Neuronal stem cell (in vitro differentiated cells): ENCODE results near the gene TUBG2.
A peak's percentile ranks its signal among the peaks of the same experiment; 100 is the strongest.

Experiments used
- DNase-seq: peaks from one replicate; pipeline ENCODE4 v3.0.0-alpha.2; 2013; ENCODE audit warnings: low spot score
- H2AFZ ChIP-seq: one replicate; pipeline ENCODE4 v1.6.1; 2013; ENCODE audit warnings: mild to moderate bottlenecking, low read length, inconsistent platforms
- H2AK5ac ChIP-seq: 2 replicates; pipeline ENCODE4 v1.6.1; 2013; ENCODE audit warnings: low read depth, mild to moderate bottlenecking, inconsistent platforms, low read length, moderate library complexity, mixed read lengths
- H2BK120ac ChIP-seq: 2 replicates; pipeline ENCODE4 v1.6.1; 2013; ENCODE audit warnings: low read depth, mild to moderate bottlenecking, inconsistent platforms, low read length, moderate library complexity, mixed read lengths
- H2BK12ac ChIP-seq: one replicate; pipeline ENCODE4 v1.6.1; 2013; ENCODE audit warnings: low read length, inconsistent platforms
- H2BK15ac ChIP-seq: 2 replicates; pipeline ENCODE4 v1.6.1; 2013; ENCODE audit warnings: mild to moderate bottlenecking, low read length, inconsistent platforms, mixed read lengths
- H2BK5ac ChIP-seq: one replicate; pipeline ENCODE4 v1.6.1; 2013; ENCODE audit warnings: inconsistent platforms, mild to moderate bottlenecking, low read length, moderate library complexity
- H3K14ac ChIP-seq: one replicate; pipeline ENCODE4 v1.6.1; 2013; ENCODE audit warnings: low read length, inconsistent platforms
- H3K18ac ChIP-seq: 2 replicates; pipeline ENCODE4 v1.6.1; 2013; ENCODE audit warnings: low read length, inconsistent platforms
- H3K23ac ChIP-seq: 2 replicates; pipeline ENCODE4 v1.6.1; 2013; ENCODE audit warnings: low read depth, mild to moderate bottlenecking, mixed read lengths, low read length, inconsistent platforms; ENCODE audit not compliant: poor library complexity
- H3K27ac ChIP-seq: replicated peaks from 3 replicates; pipeline ENCODE4 v1.5.1; 2013; ENCODE audit warnings: low read length, inconsistent platforms
- H3K27me3 ChIP-seq, 3 experiments: 2 replicates each; pipeline ENCODE4 v1.6.1; 2013; ENCODE audit warnings: low read length in 3 of 3, mild to moderate bottlenecking in 2 of 3, inconsistent platforms in 1 of 3, low read depth in 1 of 3, mixed read lengths in 1 of 3, moderate library complexity in 1 of 3; ENCODE audit not compliant: control insufficient read depth in 3 of 3, insufficient read depth in 3 of 3
- H3K36me3 ChIP-seq, 2 donors: replicated peaks in 1 of 2; 2 replicates each; pipeline ENCODE4 v1.6.1; 2013; ENCODE audit warnings: low read length in 2 of 2; ENCODE audit not compliant: control insufficient read depth in 2 of 2, insufficient read depth in 2 of 2
- H3K4ac ChIP-seq: 2 replicates; pipeline ENCODE4 v1.6.1; 2013; ENCODE audit warnings: inconsistent platforms, mild to moderate bottlenecking, low read length, moderate library complexity
- H3K4me1 ChIP-seq, 2 donors: 1 replicate in 1 of 2; 2 replicates in 1 of 2; pipeline ENCODE4 v1.6.1; 2013; ENCODE audit warnings: low read length in 2 of 2, low read depth in 1 of 2; ENCODE audit not compliant: control insufficient read depth in 2 of 2, insufficient read depth in 1 of 2
- H3K4me2 ChIP-seq: one replicate; pipeline ENCODE4 v1.6.1; 2013; ENCODE audit warnings: mild to moderate bottlenecking, low read length, inconsistent platforms; ENCODE audit not compliant: insufficient read depth, poor library complexity, severe bottlenecking
- H3K4me3 ChIP-seq, 2 donors: 2 replicates each; pipeline ENCODE4 v1.5.1; 2013; ENCODE audit warnings: low read length in 2 of 2, mild to moderate bottlenecking in 2 of 2, inconsistent platforms in 1 of 2, moderate library complexity in 1 of 2
- H3K79me1 ChIP-seq: one replicate; pipeline ENCODE4 v1.6.1; 2013; ENCODE audit warnings: low read depth, mild to moderate bottlenecking, inconsistent platforms, low read length, moderate library complexity
- H3K9ac ChIP-seq: one replicate; pipeline ENCODE4 v1.6.1; 2013; ENCODE audit warnings: mild to moderate bottlenecking, low read depth, low read length, inconsistent platforms; ENCODE audit not compliant: poor library complexity
- H3K9me3 ChIP-seq, 2 donors: replicated peaks in 1 of 2; 2 replicates each; pipeline versions ENCODE3 to v1.6.1; 2013; ENCODE audit warnings: low read length in 2 of 2, mild to moderate bottlenecking in 2 of 2, inconsistent platforms in 1 of 2, low read depth in 1 of 2, mixed read lengths in 1 of 2, moderate library complexity in 1 of 2; ENCODE audit not compliant: control insufficient read depth in 2 of 2, insufficient read depth in 1 of 2
- H4K8ac ChIP-seq: one replicate; pipeline ENCODE4 v1.6.1; 2013; ENCODE audit warnings: low read depth, mild to moderate bottlenecking, inconsistent platforms, low read length, moderate library complexity
- H4K91ac ChIP-seq: one replicate; pipeline ENCODE4 v1.6.1; 2013; ENCODE audit warnings: low read length, low read depth, mild to moderate bottlenecking, inconsistent platforms; ENCODE audit not compliant: poor library complexity
- WGBS, 2 donors: extraction: QIAGEN DNeasy Blood & Tissue Kit; methylation state at CpG; one replicate each; pipeline ENCODE4 v1.1.7; 2013; ENCODE audit warnings: missing lambda C conversion rate in 2 of 2, mixed read lengths in 1 of 2; ENCODE audit not compliant: insufficient read length in 2 of 2, insufficient replicate concordance in 1 of 2; ENCODE audit errors: extremely low coverage in 2 of 2; 5-methylcytosine and 5-hydroxymethylcytosine counted together

TUBG2 gene

GRCh38 chr17:42687707-42688320, 28.7 kb downstream of the TUBG2 start:
- Histone ChIP-seq H3K36me3 (peaks cover 37 to 87% of the 10 kb centered on the region in 2 donors), H3K27me3 (peaks cover 0 to 3% (median 0%) of the 10 kb centered on the region in 3 experiments), H4K8ac (no peak overlapping the region), H2BK5ac (peak overlapping the region; percentile 43), H3K23ac (peak overlapping the region; percentile 27), H2BK12ac (no peak overlapping the region), H3K4me2 (no peak overlapping the region), H2AFZ (no peak overlapping the region), H3K18ac (no peak overlapping the region), H3K79me1 (peaks cover 1% of the 10 kb centered on the region), H3K27ac (no peak overlapping the region), H3K14ac (no peak overlapping the region), H3K4me1 (peaks cover 4 to 6% of the 10 kb centered on the region in 2 donors), H2AK5ac (no peak overlapping the region), H3K9me3 (peaks cover 0 to 2% of the 10 kb centered on the region in 2 donors), H2BK120ac (no peak overlapping the region), H4K91ac (no peak overlapping the region), H3K4ac (no peak overlapping the region), H2BK15ac (no peak overlapping the region), H3K9ac (no peak overlapping the region), H3K4me3 (no peak overlapping the region)
- WGBS, 2 donors, result no CpG with 5 or more reads among the region's 27 CpGs
- no peak for DNase-seq

DNA sequence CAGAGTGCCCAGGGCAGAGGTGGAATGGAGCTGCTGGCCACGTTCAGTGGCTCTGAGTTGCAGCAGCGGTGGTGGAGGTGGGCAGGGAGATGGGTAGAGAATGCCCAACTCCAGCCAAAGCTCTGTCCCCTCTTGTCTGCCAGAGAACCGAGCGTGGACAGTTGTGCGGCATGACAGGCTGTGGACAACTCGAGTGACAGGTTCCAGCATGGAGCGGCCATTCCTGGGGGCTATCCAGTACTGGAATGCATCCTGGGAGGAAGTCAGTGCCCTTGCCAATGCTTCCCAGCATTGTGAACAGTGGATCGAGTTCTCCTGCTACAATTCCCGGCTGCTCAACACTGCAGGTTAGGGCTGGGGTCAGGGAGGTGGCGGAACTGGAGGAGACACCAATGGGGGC, 31.5 kb downstream of the TUBG2 start:
- H3K79me1 ChIP-seq, result no peaks in the 10 kb centered on the region
- H4K8ac ChIP-seq, result no peak overlapping the region
- H4K91ac ChIP-seq, result no peak overlapping the region
- no peak overlapping the region for H3K4ac ChIP-seq
- no peak overlapping the region for H2BK15ac ChIP-seq
- peaks cover 0 to 2% of the 10 kb centered on the region in 2 donors for H3K9me3 ChIP-seq
- peaks cover 41 to 97% of the 10 kb centered on the region in 2 donors for H3K36me3 ChIP-seq
- no peak for DNase-seq
- no peak overlapping the region for H3K9ac ChIP-seq
- H2BK120ac ChIP-seq, result no peak overlapping the region
- no peak overlapping the region for H3K18ac ChIP-seq
- no peak overlapping the region for H2AFZ ChIP-seq
- H3K14ac ChIP-seq, result no peak overlapping the region
- peaks cover 0 to 5% of the 10 kb centered on the region in 2 donors for H3K4me1 ChIP-seq
- H2BK5ac ChIP-seq, result no peak overlapping the region
- H3K27me3 ChIP-seq, result no peaks in the 10 kb centered on the region
- no peak overlapping the region for H3K23ac ChIP-seq
- no peak overlapping the region for H2BK12ac ChIP-seq
- no peak overlapping the region for H3K4me2 ChIP-seq
- no peak overlapping the region for H3K4me3 ChIP-seq
- no CpG with 5 or more reads among the region's 10 CpGs for WGBS, 2 donors
- H2AK5ac ChIP-seq, result no peak overlapping the region
- H3K27ac ChIP-seq, result no peak overlapping the region

DNA sequence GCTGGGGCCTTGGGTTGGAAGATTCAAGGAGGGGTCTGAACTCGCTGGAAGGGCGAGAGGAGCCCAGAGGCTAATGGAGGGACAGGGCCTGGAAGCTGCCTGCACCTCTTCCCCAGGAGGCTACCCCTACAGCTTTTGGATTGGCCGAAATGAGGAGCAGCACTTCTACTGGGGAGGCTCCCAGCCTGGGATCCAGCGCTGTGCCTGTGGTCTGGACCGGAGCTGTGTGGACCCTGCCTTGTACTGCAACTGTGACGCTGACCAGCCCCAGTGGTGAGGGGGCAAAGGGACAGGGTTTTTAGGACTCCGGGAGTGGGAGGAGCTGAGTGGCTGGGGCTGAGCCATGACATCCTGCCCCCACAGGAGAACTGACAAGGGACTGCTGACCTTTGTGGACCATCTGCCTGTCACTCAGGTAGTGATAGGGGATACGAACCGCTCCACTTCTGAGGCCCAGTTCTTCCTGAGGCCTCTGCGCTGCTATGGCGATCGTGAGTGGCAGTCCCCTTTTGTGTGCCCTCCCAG, 32.0 kb downstream of the TUBG2 start:
- H3K14ac ChIP-seq, result no peak overlapping the region
- no peak overlapping the region for H2BK15ac ChIP-seq
- H3K36me3 ChIP-seq, result peaks cover 40 to 97% of the 10 kb centered on the region in 2 donors
- no peak overlapping the region for H3K23ac ChIP-seq
- H4K8ac ChIP-seq, result no peak overlapping the region
- peak overlapping the region; percentile 63 for H3K9ac ChIP-seq
- H3K4me3 ChIP-seq, result no peak overlapping the region
- no peak overlapping the region for H2BK5ac ChIP-seq
- H3K4me1 ChIP-seq, result peaks cover 0 to 5% of the 10 kb centered on the region in 2 donors
- H3K4me2 ChIP-seq, result no peak overlapping the region
- no peak overlapping the region for H4K91ac ChIP-seq
- no peak for DNase-seq
- H2BK12ac ChIP-seq, result no peak overlapping the region
- WGBS, 2 donors, result no CpG with 5 or more reads among the region's 12 CpGs
- no peaks in the 10 kb centered on the region for H3K27me3 ChIP-seq
- no peak overlapping the region for H3K4ac ChIP-seq
- H3K27ac ChIP-seq, result peak overlapping the region; percentile 17
- no peak overlapping the region for H3K18ac ChIP-seq
- H3K79me1 ChIP-seq, result no peaks in the 10 kb centered on the region
- H2BK120ac ChIP-seq, result no peak overlapping the region
- H2AFZ ChIP-seq, result no peak overlapping the region
- H2AK5ac ChIP-seq, result no peak overlapping the region
- peaks cover 0 to 2% of the 10 kb centered on the region in 2 donors for H3K9me3 ChIP-seq

- H3K4me1 ChIP-seq, result peaks cover 0 to 5% of the 10 kb centered on the region in 2 donors
- peaks cover 0 to 2% of the 10 kb centered on the region in 2 donors for H3K9me3 ChIP-seq
- H3K79me1 ChIP-seq, result no peaks in the 10 kb centered on the region
- H2AFZ ChIP-seq, result no peak overlapping the region
- WGBS, 2 donors, result no CpG with 5 or more reads among the region's 11 CpGs
- H3K4me3 ChIP-seq, result no peak overlapping the region
- no peak overlapping the region for H3K18ac ChIP-seq
- H3K9ac ChIP-seq, result no peak overlapping the region
- H3K23ac ChIP-seq, result no peak overlapping the region
- H4K91ac ChIP-seq, result no peak overlapping the region
- no peak overlapping the region for H3K4ac ChIP-seq
- no peak overlapping the region for H2AK5ac ChIP-seq
- H4K8ac ChIP-seq, result no peak overlapping the region
- peaks cover 39 to 96% of the 10 kb centered on the region in 2 donors for H3K36me3 ChIP-seq
- no peak overlapping the region for H2BK15ac ChIP-seq
- H3K4me2 ChIP-seq, result no peak overlapping the region
- H2BK120ac ChIP-seq, result no peak overlapping the region
- H3K14ac ChIP-seq, result no peak overlapping the region
- H3K27ac ChIP-seq, result no peak overlapping the region
- no peak overlapping the region for H2BK12ac ChIP-seq
- H3K27me3 ChIP-seq, result no peaks in the 10 kb centered on the region
- no peak overlapping the region for H2BK5ac ChIP-seq
- DNase-seq, result no peak
These were observed 33.4 kb downstream of the TUBG2 start for GRCh38 chr17:42692489-42692888.
